GM06990 (cell line): Measurements from ENCODE around the gene MCF2L.

Experiments used
- DNase-seq: peaks from one replicate; pipeline ENCODE4 v3.0.0-alpha.2; 2011; ENCODE audit not compliant: insufficient read length; ENCODE audit errors: extremely low read depth
- H3K27me3 ChIP-seq: replicated peaks from 2 replicates; pipeline ENCODE4 v1.6.0; 2011; ENCODE audit warnings: low read length; ENCODE audit not compliant: control insufficient read depth, insufficient read depth
- H3K36me3 ChIP-seq: 2 replicates; pipeline ENCODE4 v1.5.1; 2011; ENCODE audit warnings: low read length; ENCODE audit not compliant: control insufficient read depth, insufficient read depth
- H3K4me3 ChIP-seq: replicated peaks from 2 replicates; pipeline ENCODE4 v1.5.1; 2011; ENCODE audit warnings: low read depth, mild to moderate bottlenecking, control low read depth, low read length
- TF ChIP-seq, protein P1 (sequence below): IDR thresholded peaks from 2 replicates; pipeline ENCODE4 v1.5.1; 2011; ENCODE audit warnings: low read length, control low read depth, mild to moderate bottlenecking, inconsistent platforms; ENCODE audit not compliant: insufficient read depth, poor library complexity, severe bottlenecking

Gene MCF2L

GRCh38 chr13:112969692-112970338 lies 801 bp downstream of the MCF2L start:
- peaks cover 2% of the 10 kb centered on the region for H3K27me3 ChIP-seq

DNA sequence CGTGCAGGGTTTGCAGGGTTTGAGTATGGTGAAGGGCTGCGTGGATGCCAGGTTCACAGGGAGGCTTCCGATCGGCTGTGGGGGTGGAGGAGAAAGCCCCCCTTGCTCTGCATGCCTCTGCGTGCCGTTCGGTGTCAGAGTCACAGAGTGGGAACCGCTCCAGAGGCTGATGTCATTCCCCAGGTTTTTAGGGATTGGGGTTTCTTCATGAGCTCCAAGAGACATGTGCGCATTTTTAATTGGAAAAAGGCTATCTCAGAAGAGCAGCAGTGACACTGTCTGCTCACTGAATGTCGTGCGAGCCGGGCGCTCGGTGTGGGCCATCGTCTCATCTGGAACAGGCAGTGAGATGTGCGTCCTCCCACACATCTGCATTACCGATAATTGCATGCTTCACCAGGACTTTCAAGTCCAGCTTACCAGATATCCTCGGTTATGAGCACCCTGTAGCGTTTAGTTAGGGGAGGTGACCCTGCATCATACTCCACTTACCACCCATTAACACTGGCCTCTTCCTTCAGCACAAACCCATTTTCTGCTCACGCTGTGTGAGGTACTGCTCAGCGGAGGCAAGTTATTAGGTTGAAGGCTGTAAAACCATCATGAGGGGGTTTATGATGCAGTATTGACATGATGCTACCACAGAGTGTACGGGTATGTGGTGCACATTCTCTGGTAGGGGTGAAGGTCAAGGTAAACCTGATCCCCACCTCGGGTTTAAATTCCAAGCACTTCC lies 1.7 kb downstream of the MCF2L start:
- DNase-seq, result no peak
- no peaks in the 10 kb centered on the region for H3K36me3 ChIP-seq
- TF ChIP-seq, protein P1, sequence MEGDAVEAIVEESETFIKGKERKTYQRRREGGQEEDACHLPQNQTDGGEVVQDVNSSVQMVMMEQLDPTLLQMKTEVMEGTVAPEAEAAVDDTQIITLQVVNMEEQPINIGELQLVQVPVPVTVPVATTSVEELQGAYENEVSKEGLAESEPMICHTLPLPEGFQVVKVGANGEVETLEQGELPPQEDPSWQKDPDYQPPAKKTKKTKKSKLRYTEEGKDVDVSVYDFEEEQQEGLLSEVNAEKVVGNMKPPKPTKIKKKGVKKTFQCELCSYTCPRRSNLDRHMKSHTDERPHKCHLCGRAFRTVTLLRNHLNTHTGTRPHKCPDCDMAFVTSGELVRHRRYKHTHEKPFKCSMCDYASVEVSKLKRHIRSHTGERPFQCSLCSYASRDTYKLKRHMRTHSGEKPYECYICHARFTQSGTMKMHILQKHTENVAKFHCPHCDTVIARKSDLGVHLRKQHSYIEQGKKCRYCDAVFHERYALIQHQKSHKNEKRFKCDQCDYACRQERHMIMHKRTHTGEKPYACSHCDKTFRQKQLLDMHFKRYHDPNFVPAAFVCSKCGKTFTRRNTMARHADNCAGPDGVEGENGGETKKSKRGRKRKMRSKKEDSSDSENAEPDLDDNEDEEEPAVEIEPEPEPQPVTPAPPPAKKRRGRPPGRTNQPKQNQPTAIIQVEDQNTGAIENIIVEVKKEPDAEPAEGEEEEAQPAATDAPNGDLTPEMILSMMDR, result no peak
- peaks cover 2% of the 10 kb centered on the region for H3K27me3 ChIP-seq
- H3K4me3 ChIP-seq, result no peak overlapping the region

More at GRCh38 chr13:112969692-112970338, 801 bp downstream of the MCF2L start:
- TF ChIP-seq, protein P1, result no peak
- no peak for DNase-seq
- no peak overlapping the region for H3K4me3 ChIP-seq
- no peaks in the 10 kb centered on the region for H3K36me3 ChIP-seq

- Histone ChIP-seq H3K27me3 (peaks cover 2% of the 10 kb centered on the region), H3K4me3 (no peak overlapping the region), H3K36me3 (no peaks in the 10 kb centered on the region)
- TF ChIP-seq, protein P1, result no peak
- no peak for DNase-seq
Observed at GRCh38 chr13:112971288-112971643, 2.3 kb downstream of the MCF2L start.

DNA sequence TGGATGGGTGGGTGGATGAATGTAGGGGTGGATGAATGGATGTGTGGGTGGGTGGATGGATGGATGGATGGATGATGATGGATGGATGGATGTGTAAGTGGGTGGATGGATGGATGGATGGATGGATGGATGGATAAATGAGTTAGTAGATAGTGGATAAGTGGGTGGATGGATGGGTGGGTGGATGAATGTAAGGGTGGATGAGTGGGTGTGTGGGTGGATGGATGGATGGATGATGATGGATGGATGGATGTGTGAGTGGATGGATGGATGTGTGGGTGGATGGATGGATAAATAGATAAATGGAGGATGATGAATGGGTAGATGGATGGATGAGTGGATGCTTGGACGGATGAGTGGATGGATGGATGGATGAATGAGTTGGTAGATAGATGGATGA lies 3.2 kb downstream of the MCF2L start:
- TF ChIP-seq, protein P1, result no peak
- Histone ChIP-seq H3K4me3 (no peak overlapping the region), H3K27me3 (peaks cover 2% of the 10 kb centered on the region), H3K36me3 (no peaks in the 10 kb centered on the region)
- no peak for DNase-seq

GRCh38 chr13:112972867-112973576 lies 4.0 kb downstream of the MCF2L start:
- Histone ChIP-seq H3K27me3 (no peaks in the 10 kb centered on the region; the same call in none of the 2 replicates), H3K4me3 (no peak overlapping the region), H3K36me3 (no peaks in the 10 kb centered on the region)
- no peak for DNase-seq
- TF ChIP-seq, protein P1, result no peak
